Measurements from ENCODE around the gene SFTPD.

DNA sequence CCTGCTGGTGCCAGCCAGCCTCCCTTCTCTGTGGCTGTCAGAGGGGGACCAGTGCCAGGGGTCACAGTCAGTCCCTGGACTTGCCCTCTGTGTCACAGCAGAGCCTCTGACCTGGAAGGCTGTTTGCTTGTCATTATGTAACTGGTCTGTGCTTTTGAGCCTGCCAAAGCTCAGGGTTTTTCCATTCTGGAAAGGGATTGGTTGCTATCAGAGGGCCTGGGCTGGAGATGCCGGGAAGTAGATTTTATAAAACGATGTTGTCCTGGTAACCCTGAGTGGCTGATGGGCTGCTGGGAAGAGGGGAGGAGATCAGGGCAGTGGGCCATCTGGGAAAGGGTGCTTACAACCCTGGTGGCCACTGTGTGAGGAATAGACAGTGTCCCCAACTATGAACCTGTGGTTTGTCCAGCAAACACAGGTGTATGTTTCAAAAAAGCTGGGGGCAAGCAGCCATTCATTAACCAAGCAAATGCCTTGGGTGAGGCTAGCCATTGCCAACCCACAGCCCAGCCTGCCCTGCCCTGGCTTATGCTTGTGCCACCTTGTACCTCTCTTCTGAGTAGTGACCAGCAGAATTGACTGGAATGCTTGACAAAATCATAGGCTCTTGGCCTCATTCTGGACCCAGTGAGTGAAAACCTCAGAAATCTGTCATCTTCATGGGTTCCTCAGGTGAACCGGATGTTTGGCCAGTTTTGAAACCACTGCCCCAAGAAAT is 21.6 kb downstream of the SFTPD start:
- TF ChIP-seq, protein P1, sequence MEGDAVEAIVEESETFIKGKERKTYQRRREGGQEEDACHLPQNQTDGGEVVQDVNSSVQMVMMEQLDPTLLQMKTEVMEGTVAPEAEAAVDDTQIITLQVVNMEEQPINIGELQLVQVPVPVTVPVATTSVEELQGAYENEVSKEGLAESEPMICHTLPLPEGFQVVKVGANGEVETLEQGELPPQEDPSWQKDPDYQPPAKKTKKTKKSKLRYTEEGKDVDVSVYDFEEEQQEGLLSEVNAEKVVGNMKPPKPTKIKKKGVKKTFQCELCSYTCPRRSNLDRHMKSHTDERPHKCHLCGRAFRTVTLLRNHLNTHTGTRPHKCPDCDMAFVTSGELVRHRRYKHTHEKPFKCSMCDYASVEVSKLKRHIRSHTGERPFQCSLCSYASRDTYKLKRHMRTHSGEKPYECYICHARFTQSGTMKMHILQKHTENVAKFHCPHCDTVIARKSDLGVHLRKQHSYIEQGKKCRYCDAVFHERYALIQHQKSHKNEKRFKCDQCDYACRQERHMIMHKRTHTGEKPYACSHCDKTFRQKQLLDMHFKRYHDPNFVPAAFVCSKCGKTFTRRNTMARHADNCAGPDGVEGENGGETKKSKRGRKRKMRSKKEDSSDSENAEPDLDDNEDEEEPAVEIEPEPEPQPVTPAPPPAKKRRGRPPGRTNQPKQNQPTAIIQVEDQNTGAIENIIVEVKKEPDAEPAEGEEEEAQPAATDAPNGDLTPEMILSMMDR (IDR thresholded peaks at IDR 0.05): no peak
- TF ChIP-seq POLR2A (IDR thresholded peaks at IDR 0.05) (no peak), EP300 (IDR thresholded peaks at IDR 0.05) (no peak)
